GM04503 (cell line): ENCODE data around the gene OGA.
A peak's percentile ranks its signal among the peaks of the same experiment; 100 is the strongest.

Experiments
- DNase-seq: peaks from one replicate; pipeline ENCODE4 v3.0.0-alpha.2; 2012; ENCODE audit warnings: low read depth

The OGA gene

GRCh38 chr10:101818119-101818871 is at the start of gene OGA:
TSS of gene OGA (minus strand) at chr10:101818444. CDS start at chr10:101818022, 422 bp downstream.
- peak; percentile 99 for DNase-seq

DNA sequence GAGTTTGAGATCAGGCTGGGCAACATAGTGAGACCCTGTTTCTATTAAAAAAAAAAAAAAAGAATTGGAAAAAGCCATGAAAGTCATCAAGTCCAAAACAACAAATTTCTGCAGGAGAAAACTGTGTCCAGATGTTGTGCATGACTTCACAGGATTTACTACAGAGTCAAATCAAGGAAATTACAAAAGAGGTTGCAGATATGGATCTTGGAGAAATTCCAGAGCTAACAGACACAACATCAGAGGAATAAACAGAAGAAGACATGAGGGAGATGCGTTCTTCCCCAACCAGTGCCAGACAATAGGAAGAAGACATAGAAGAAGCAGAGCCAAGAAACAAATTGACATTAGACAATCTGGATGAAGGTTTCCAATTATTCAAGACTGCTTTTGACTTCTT is 49.7 kb upstream of the OGA start:
- no peak for DNase-seq

DNA sequence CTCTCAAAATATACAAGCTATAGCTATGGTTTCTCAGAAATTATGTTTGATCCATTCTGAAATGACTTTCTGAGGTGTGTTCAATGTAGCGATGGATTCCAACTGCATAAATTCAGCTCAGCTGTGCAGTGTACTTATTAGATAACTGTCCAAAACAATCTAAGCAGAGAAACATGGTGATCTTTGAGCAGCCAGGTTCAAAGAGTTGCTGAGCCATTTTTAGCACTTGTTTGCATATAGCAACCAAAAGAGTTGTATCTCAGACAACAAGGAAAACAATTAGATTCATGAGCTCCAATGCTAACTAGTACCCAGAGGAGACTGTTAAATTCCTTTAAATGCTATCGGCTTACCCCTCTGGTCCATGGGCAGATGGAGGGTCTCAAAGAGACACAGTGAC is 41.3 kb upstream of the OGA start:
- no peak for DNase-seq

GRCh38 chr10:101858723-101859500 is 40.7 kb upstream of the OGA start:
- DNase-seq, result no peak

DNA sequence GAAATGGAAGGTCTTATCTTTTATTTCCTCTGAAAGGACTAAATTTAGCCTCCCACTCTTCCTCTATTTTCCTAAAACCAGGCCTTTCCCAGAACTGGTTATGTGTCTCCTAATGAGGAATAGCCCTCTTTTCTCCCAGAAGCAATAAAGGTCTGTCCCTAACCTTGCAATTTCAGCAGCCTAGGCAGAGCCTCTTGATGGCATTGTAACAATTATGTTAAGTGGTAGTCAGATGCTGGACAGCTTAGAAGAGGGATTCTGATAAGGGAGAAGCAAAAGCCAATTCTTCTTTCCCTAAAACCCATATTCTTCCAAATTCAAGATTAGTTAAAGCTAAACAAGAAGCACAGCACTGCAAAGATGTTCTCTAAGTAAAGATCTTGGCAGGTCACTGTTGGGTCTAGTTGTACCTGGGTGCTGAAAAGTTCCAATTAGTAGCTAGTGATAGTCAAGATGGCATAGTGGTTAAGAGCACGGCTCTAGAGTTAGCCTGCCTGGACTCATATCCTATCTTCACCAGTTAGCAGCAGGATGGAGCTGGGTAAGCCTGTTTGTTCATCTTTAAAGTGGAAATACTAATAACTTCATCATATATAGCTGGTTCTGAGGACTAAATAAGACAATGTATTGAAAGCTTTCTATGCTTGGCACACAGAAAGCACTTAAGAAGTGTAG is 39.7 kb upstream of the OGA start:
- DNase-seq, result no peak

- no peak for DNase-seq
These were observed 38.4 kb upstream of the OGA start for GRCh38 chr10:101856626-101857025.

GRCh38 chr10:101851411-101852116 is 33.3 kb upstream of the OGA start:
- no peak for DNase-seq

GRCh38 chr10:101850749-101851148 is 32.5 kb upstream of the OGA start:
- DNase-seq, result no peak

GRCh38 chr10:101848894-101849351 is 30.7 kb upstream of the OGA start:
- DNase-seq, result no peak

- DNase-seq, result no peak
These were observed 30.2 kb upstream of the OGA start for GRCh38 chr10:101848408-101848807.

GRCh38 chr10:101845893-101846292 is 27.6 kb upstream of the OGA start:
- DNase-seq, result no peak

- no peak for DNase-seq
These were observed 25.1 kb upstream of the OGA start, which contains the start of gene KCNIP2 for GRCh38 chr10:101843032-101844021. TSS of gene KCNIP2 (minus strand) at chr10:101843800. CDS start at chr10:101843568, 232 bp downstream.

- DNase-seq, result no peak
These were observed 23.6 kb upstream of the OGA start for GRCh38 chr10:101841826-101842225.

DNA sequence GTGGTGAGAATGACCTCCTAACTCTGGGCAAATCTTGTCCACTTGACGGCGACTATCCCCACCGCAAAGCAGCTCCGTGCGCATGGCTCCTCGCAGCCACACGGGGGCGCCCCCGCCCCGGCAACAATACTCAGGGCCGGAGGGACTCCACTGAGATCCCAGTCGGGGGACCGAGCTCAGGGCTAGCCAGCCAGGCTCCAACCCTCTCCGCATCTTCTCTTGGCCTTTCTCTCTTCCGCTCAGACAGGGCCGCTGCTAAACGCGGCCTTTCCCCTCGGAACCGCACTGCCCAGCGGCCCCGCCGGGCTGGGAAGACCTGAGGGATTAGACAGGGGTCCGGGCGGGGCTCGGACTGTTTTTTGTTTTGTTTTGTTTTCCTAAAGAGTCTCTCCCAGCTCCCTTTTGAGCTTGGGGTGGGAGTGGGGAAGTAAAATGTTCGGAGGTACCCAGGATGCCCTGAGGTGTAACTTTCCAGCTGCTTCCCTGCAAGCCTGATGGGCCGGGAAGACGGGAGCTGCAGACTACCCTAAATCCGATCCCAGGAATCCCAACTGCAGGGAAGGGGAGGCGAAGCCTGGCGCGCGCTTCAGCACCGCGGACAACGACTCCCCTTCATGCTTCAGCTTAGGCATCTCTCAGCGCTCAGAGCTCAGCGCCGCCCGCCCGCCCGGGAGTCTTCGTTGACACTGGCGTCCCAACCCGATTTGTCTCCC is 22.7 kb upstream of the OGA start:
- DNase-seq, result no peak

- no peak for DNase-seq
These were observed 21.9 kb upstream of the OGA start for GRCh38 chr10:101840102-101840684.

DNA sequence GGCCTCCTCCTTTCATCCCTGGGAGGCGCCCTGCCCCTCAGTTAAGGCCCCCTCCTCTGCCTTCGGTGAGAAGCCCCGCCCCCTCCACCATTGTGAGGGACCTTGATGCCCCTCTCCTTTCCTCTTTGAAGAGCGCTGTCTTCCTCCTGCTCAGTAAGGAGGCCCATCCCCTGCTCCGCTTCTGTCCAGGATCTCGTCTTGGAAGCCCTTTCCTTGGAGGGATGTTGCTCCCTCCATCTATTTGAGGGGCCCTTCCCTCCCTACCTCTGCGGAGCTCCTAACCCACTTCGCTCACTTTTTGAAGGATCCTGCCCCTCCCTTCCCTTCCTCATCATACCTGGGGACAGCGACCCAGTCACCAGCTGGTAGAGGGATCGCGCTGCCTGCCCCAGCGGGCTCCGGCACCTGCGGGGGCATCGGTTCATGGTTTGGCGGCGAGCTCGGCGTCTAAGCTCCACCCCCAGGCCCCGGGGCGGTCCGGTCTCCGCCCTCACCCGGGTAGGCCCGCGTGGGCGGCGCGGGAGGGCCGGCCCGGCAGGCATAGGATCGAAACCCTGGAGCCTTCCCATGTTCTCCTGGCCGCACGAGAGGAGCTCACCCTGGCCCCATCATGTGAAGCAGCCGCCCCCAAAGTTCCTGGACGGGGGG is 21.3 kb upstream of the OGA start:
- no peak for DNase-seq

- no peak for DNase-seq
These were observed 20.8 kb upstream of the OGA start for GRCh38 chr10:101839002-101839401.

- DNase-seq, result no peak
These were observed 20.2 kb upstream of the OGA start for GRCh38 chr10:101838416-101838970.

- DNase-seq, result no peak
These were observed 19.5 kb upstream of the OGA start for GRCh38 chr10:101837748-101838147.
